HepG2 (cell line): Measurements from ENCODE around the gene PIMREG. TPM values are rescaled to one million over a fixed set of nuclear protein-coding genes. Genes with fewer than 3 reads are reported as not detected.

Experiments
- ATAC-seq: fragments of 200-7000 bp; cut with Tn5 transposase; 3 replicates; pipeline ENCODE4 v1.9.1; 2020; ENCODE audit warnings: mild to moderate bottlenecking, moderate library complexity
- BruUV-seq: library from RNA; stranded (reverse); fragments of 400-500 nt; replicated peaks from 2 replicates; lab custom pipeline; 2021; lab: Mats Ljungman, UMichigan
- CTCF ChIA-PET: fragments of 300-600 bp; formaldehyde crosslinking; extraction: SDS; loops from one replicate; lab custom pipeline; 2021; ENCODE audit warnings: low total read pairs, inconsistent platforms, low intra/inter-chr PET ratio; lab: Yijun Ruan, JAX
- POLR2A ChIA-PET: fragments of 350-600 bp; sonication (Branson Sonifier 250); formaldehyde crosslinking; loops from one replicate; lab custom pipeline; 2020; ENCODE audit warnings: antibody characterized with exemption, inconsistent platforms; lab: Yijun Ruan, JAX
- DNase-seq: peaks from one replicate; pipeline ENCODE4 v3.0.0-alpha.2; 2015; ENCODE audit warnings: low spot score
- FAIRE-seq: peaks from 3 replicates; lab custom pipeline; 2011; peaks lifted over from hg19 to GRCh38; lab: Jason Lieb, UNC
- H2AFZ ChIP-seq: one replicate; pipeline ENCODE4 v1.6.1; 2011; ENCODE audit warnings: low read length, inconsistent platforms
- H3K27ac ChIP-seq: fragments of 300-600 bp; 3 replicates; pipeline ENCODE4 v1.8.0; 2011; ENCODE audit warnings: mixed run types, mild to moderate bottlenecking, mixed read lengths, low read length, inconsistent platforms; ENCODE audit not compliant: insufficient read depth; ENCODE audit errors: extremely low read length
- H3K27me3 ChIP-seq, 2 experiments: fragments of 200-600 bp in 1 of 2; 2 replicates in 1 of 2; 3 replicates in 1 of 2; pipeline versions ENCODE4 v1.6.0 to v1.8.0; 2011; ENCODE audit warnings: low read length in 2 of 2, mild to moderate bottlenecking in 2 of 2, moderate library complexity in 2 of 2, inconsistent platforms in 1 of 2; ENCODE audit not compliant: insufficient read depth in 2 of 2, control insufficient read depth in 1 of 2
- H3K36me3 ChIP-seq, 2 experiments: fragments of 200-600 bp in 1 of 2; replicated peaks in 1 of 2; 2 replicates in 1 of 2; 3 replicates in 1 of 2; pipeline versions ENCODE4 v1.5.1 to v1.8.0; 2011; ENCODE audit warnings: low read length in 2 of 2, inconsistent platforms in 1 of 2; ENCODE audit not compliant: insufficient read depth in 2 of 2, control insufficient read depth in 1 of 2
- H3K4me1 ChIP-seq: 2 replicates; pipeline ENCODE4 v1.5.1; 2012; ENCODE audit warnings: low read length, inconsistent platforms; ENCODE audit not compliant: insufficient read depth
- H3K4me2 ChIP-seq: 2 replicates; pipeline ENCODE4 v1.6.0; 2011; ENCODE audit warnings: low read depth, low read length, inconsistent platforms
- H3K4me3 ChIP-seq, 3 experiments: fragments of 200-600 bp in 1 of 3; sonication (generic), shearing (Covaris generic) in 1 of 3; replicated peaks in 1 of 3; 2 replicates each; pipeline ENCODE4 v1.5.1; 2011 to 2016; ENCODE audit warnings: low read length in 3 of 3, inconsistent platforms in 2 of 3, low read depth in 2 of 3, mild to moderate bottlenecking in 2 of 3, control low read depth in 1 of 3, mixed read lengths in 1 of 3; ENCODE audit not compliant: insufficient read depth in 1 of 3
- H3K79me2 ChIP-seq: one replicate; pipeline ENCODE4 v1.6.1; 2011; ENCODE audit warnings: low read length, inconsistent platforms; ENCODE audit not compliant: insufficient read depth
- H3K9ac ChIP-seq: 2 replicates; pipeline ENCODE4 v1.6.0; 2011; ENCODE audit warnings: mild to moderate bottlenecking, low read depth, low read length, inconsistent platforms; ENCODE audit not compliant: insufficient read depth
- H3K9me3 ChIP-seq: 2 replicates; pipeline ENCODE4 v1.5.1; 2012; ENCODE audit warnings: mild to moderate bottlenecking, low read length
- H4K20me1 ChIP-seq: 2 replicates; pipeline ENCODE4 v1.6.0; 2011; ENCODE audit warnings: inconsistent platforms, mild to moderate bottlenecking, low read length, moderate library complexity; ENCODE audit not compliant: insufficient read depth
- KDM1A ChIP-seq: IDR thresholded peaks from 2 replicates; pipeline ENCODE4 v1.6.1; 2016; ENCODE audit warnings: missing compliant biosample characterization
- KLF13 ChIP-seq: sonication (generic); formaldehyde crosslinking; IDR thresholded peaks from 2 replicates; pipeline ENCODE4 v1.4.0; 2020; ENCODE audit warnings: mild to moderate bottlenecking, missing genetic modification reagents
- MNT ChIP-seq: fragments of 450-650 bp; IDR thresholded peaks from 2 replicates; pipeline ENCODE4 v1.6.1; 2016
- TRIM24 ChIP-seq: sonication (generic); formaldehyde crosslinking; IDR thresholded peaks from 2 replicates; pipeline ENCODE4 v1.8.0; 2022; ENCODE audit warnings: mild to moderate bottlenecking, missing genetic modification reagents
- XBP1 ChIP-seq: sonication (generic); formaldehyde crosslinking; IDR thresholded peaks from 2 replicates; pipeline ENCODE4 v1.5.0; 2020; ENCODE audit warnings: missing genetic modification reagents
- ZEB1 ChIP-seq: IDR thresholded peaks from 2 replicates; pipeline ENCODE4 v1.6.1; 2012; ENCODE audit warnings: mild to moderate bottlenecking, low read depth, inconsistent platforms; ENCODE audit not compliant: insufficient replicate concordance
- ZMYM2 ChIP-seq: sonication (generic); formaldehyde crosslinking; IDR thresholded peaks from 2 replicates; pipeline ENCODE4 v1.8.0; 2022; ENCODE audit warnings: mild to moderate bottlenecking, missing genetic modification reagents
- ZNF234 ChIP-seq: sonication (generic); formaldehyde crosslinking; conservative IDR thresholded peaks from 2 replicates; pipeline ENCODE4 v1.5.1; 2020; ENCODE audit warnings: mild to moderate bottlenecking, missing genetic modification reagents
- ZNF629 ChIP-seq: sonication (generic); formaldehyde crosslinking; conservative IDR thresholded peaks from 2 replicates; pipeline ENCODE4 v1.5.0; 2020; ENCODE audit warnings: missing genetic modification reagents
- WGBS: methylation state at CpG from one replicate; pipeline ENCODE4 v1.1.6; 2017; ENCODE audit warnings: low lambda C conversion rate; 5-methylcytosine and 5-hydroxymethylcytosine counted together
- in situ Hi-C: cut with HindIII; loops from 2 replicates; pipeline ENCODE4 v1.10.0; 2017; ENCODE audit warnings: low pct_unique_long_range_greater_than_20kb; ENCODE audit not compliant: extremely low pct_ligation_motif_present
- intact Hi-C: fragments of 100-400 bp; cut with micrococcal nuclease; formaldehyde crosslinking; loops from one replicate; pipeline ENCODE4 v1.10.0; 2022; ENCODE audit not compliant: unreplicated experiment
- polyA plus RNA-seq, 8 experiments: library from polyadenylated mRNA; depleted of rRNA in 3 of 8; stranded (reverse) in 7 of 8; unstranded in 1 of 8; fragments of >200 nt; fragmentation: Illumina TruSeq in 4 of 8; extraction: Trizol in 4 of 8; gene quantifications; 2 replicates each; pipeline versions ENCODE4 v1.2.1 to v1.2.3, GENCODE V29; 2011 to 2016; ENCODE audit warnings: low read depth in 4 of 8, missing spikeins in 1 of 8, mixed read lengths in 1 of 8; ENCODE audit not compliant: insufficient read depth in 1 of 8
- total RNA-seq, 5 experiments: library from RNA; depleted of rRNA; stranded (reverse); fragments of >200 nt; fragmentation: Illumina TruSeq; extraction: Trizol; gene quantifications; 2 replicates each; pipeline ENCODE4 v1.2.3, GENCODE V29; 2016; ENCODE audit warnings: low read depth in 1 of 5

Gene PIMREG
- total and polyA plus RNA-seq, 2 of the 13 experiments (the other 11 are each of a cell fraction or from before 2014, with no cell fraction given), result 15.6 to 30.3 TPM

- Histone ChIP-seq H3K4me2 (no peak overlapping the region), H3K4me1 (no peaks in the 10 kb centered on the region), H3K36me3 (no peaks in the 10 kb centered on the region), H3K27ac (no peak overlapping the region), H2AFZ (no peak overlapping the region), H3K4me3 (no peak overlapping the region), H3K9ac (no peak overlapping the region), H3K27me3 (no peaks in the 10 kb centered on the region), H3K9me3 (no peaks in the 10 kb centered on the region; the same call in 1 of the 2 replicates), H4K20me1 (no peaks in the 10 kb centered on the region), H3K79me2 (no peaks in the 10 kb centered on the region)
- no TSS peak for BruUV-seq
- ChIA-PET POLR2A (no interaction called here), CTCF (interaction anchor here (0.8 kb wide), 1 partner anchor 533 kb away, joined by 5 read pairs; no protein-coding TSS in a partner anchor)
- intact Hi-C loops (loop anchor here (2.0 to 10.0 kb wide), 3 partner anchors 83 to 177 kb away; partner anchors contain the start of genes KIAA0753, PITPNM3 and TXNDC17), in situ Hi-C loops (loop anchor here (5.0 kb wide), 1 partner anchor 171 kb away; the partner anchor contains the start of genes KIAA0753 and TXNDC17)
- TF ChIP-seq ZNF629, result no peak
- no peak for TF ChIP-seq ZEB1
- TF ChIP-seq ZNF234 (CRISPR knock-in tag), result no peak
- TF ChIP-seq TRIM24 (CRISPR knock-in tag), result no peak
- no peak for TF ChIP-seq MNT
- no peak for TF ChIP-seq XBP1 (CRISPR knock-in tag)
- TF ChIP-seq ZMYM2 (CRISPR knock-in tag), result no peak
- no peak for TF ChIP-seq KDM1A
- no peak for TF ChIP-seq KLF13 (CRISPR knock-in tag)
- ATAC-seq, result no peak
- DNase-seq, result no peak
- no peak for FAIRE-seq
- WGBS, result 29% methylated on average over 15 of the region's 19 CpGs
Measured at GRCh38 chr17:6471531-6472465, 27.5 kb downstream of the PIMREG start.
